HCT116 (cell line): Measurements from ENCODE around the gene ALX4.

ENCODE experiments used
- CTCF ChIP-seq, 3 experiments: fragments of 200-600 bp in 1 of 3; sonication (generic) in 1 of 3; IDR thresholded peaks in 2 of 3; conservative IDR thresholded peaks in 1 of 3; 2 replicates each; pipeline ENCODE4 v1.5.1; 2012 to 2017; ENCODE audit warnings: low read depth in 2 of 3, low read length in 2 of 3, antibody characterized with exemption in 1 of 3, borderline replicate concordance in 1 of 3, control low read depth in 1 of 3, mild to moderate bottlenecking in 1 of 3, mixed read lengths in 1 of 3, mixed run types in 1 of 3, moderate library complexity in 1 of 3; ENCODE audit not compliant: insufficient read depth in 1 of 3
- POLR2A ChIP-seq: IDR thresholded peaks from 2 replicates; pipeline ENCODE4 v1.7.0; 2011; ENCODE audit warnings: borderline replicate concordance; ENCODE audit not compliant: insufficient read depth, insufficient read length; ENCODE audit errors: extremely low read depth

GRCh38 chr11:44305470-44306051 is 4.4 kb downstream of the ALX4 start:
- TF ChIP-seq POLR2A (no peak), CTCF (IDR thresholded peaks at IDR 0.05 in 2 of 3, conservative IDR thresholded peaks at IDR 0.05 in 1 of 3; ENCODE audit: borderline replicate concordance in 1 of 3, insufficient read depth in 1 of 3, low read depth in 2 of 3, low read length in 2 of 3) (no peak)
